ENCODE data around the gene ESPN.

ESPN gene

GRCh38 chr1:6471970-6472368 lies 47.4 kb downstream of the ESPN start:
- no peak for DNase-seq
- Mint-ChIP-seq H3K4me1 (peaks cover 9% of the 10 kb centered on the region), H3K27ac (no peak overlapping the region), H3K9me3 (no peaks in the 10 kb centered on the region), H3K4me3 (no peak overlapping the region), H3K27me3 (peaks cover 11% of the 10 kb centered on the region), H3K36me3 (no peaks in the 10 kb centered on the region)
- CTCF ChIA-PET, result interaction anchor here (0.7 to 2.6 kb wide), 6 partner anchors 8 to 34 kb away, joined by 3 to 9 read pairs (median 5); no protein-coding TSS in a partner anchor

- Mint-ChIP-seq H3K4me1 (peaks cover 8% of the 10 kb centered on the region), H3K36me3 (no peaks in the 10 kb centered on the region), H3K9me3 (no peaks in the 10 kb centered on the region)
Measured at GRCh38 chr1:6472391-6472790, 47.8 kb downstream of the ESPN start.

GRCh38 chr1:6473156-6473555 lies 48.6 kb downstream of the ESPN start:
- Mint-ChIP-seq H3K4me3 (no peak overlapping the region), H3K27me3 (peaks cover 23% of the 10 kb centered on the region), H3K27ac (no peak overlapping the region), H3K9me3 (no peaks in the 10 kb centered on the region), H3K4me1 (peaks cover 8% of the 10 kb centered on the region), H3K36me3 (no peaks in the 10 kb centered on the region)
- no peak for DNase-seq
- CTCF ChIA-PET, result interaction anchor here (1.9 to 2.6 kb wide), 2 partner anchors 13 to 27 kb away, joined by 8 to 9 read pairs; no protein-coding TSS in a partner anchor

More at GRCh38 chr1:6472391-6472790, 47.8 kb downstream of the ESPN start:
- Mint-ChIP-seq H3K27ac (no peak overlapping the region), H3K4me3 (no peak overlapping the region), H3K27me3 (peaks cover 15% of the 10 kb centered on the region)
- no peak for DNase-seq
- CTCF ChIA-PET, result interaction anchor here (0.7 to 2.6 kb wide), 6 partner anchors 8 to 35 kb away, joined by 3 to 9 read pairs (median 5); no protein-coding TSS in a partner anchor

- Mint-ChIP-seq H3K27ac (no peak overlapping the region), H3K27me3 (peaks cover 24% of the 10 kb centered on the region), H3K4me3 (no peak overlapping the region), H3K4me1 (peaks cover 8% of the 10 kb centered on the region), H3K36me3 (no peaks in the 10 kb centered on the region), H3K9me3 (no peaks in the 10 kb centered on the region)
- CTCF ChIA-PET, result interaction anchor here (2.6 kb wide), 1 partner anchor 28 kb away, joined by 8 read pairs; no protein-coding TSS in a partner anchor
- no peak for DNase-seq
Measured at GRCh38 chr1:6473974-6474814, 49.6 kb downstream of the ESPN start.

DNA sequence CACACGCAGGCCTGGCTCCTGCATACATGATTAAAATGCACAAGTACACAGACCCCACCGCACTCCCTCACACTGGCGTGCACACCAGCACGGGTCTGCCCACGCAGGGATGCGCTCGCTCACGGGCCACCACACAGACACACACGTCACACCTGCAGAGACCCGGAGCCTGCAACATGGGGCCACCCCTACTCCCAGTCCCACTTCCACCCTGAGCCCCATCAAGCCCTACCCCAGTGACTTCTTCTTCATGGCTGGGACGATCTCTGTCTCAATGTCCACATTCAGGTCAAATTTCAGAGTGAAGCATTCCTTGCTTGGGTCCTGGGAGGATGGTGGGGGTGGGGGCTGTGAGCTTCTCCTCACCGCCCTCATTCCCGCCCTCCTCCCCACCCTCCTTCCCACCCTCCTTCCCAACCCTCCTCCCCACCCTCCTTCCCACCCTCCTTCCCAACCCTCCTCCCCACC lies 50.3 kb downstream of the ESPN start:
- H3K4me1 Mint-ChIP-seq, result peaks cover 7% of the 10 kb centered on the region
- no peaks in the 10 kb centered on the region for H3K9me3 Mint-ChIP-seq
- H3K27ac Mint-ChIP-seq, result no peak overlapping the region
- H3K36me3 Mint-ChIP-seq, result no peaks in the 10 kb centered on the region
- no peak overlapping the region for H3K4me3 Mint-ChIP-seq
- peaks cover 24% of the 10 kb centered on the region for H3K27me3 Mint-ChIP-seq
- no peak for DNase-seq
- CTCF ChIA-PET, result no interaction called here

GRCh38 chr1:6475381-6476133 lies 51.0 kb downstream of the ESPN start:
- no peaks in the 10 kb centered on the region for H3K36me3 Mint-ChIP-seq
- no peak overlapping the region for H3K27ac Mint-ChIP-seq
- H3K4me1 Mint-ChIP-seq, result peaks cover 7% of the 10 kb centered on the region
- DNase-seq, result peak; percentile 85
- CTCF ChIA-PET, result interaction anchor here (0.6 kb wide), 1 partner anchor 763 kb away, joined by 3 read pairs; no protein-coding TSS in a partner anchor
- H3K9me3 Mint-ChIP-seq, result no peaks in the 10 kb centered on the region
- H3K27me3 Mint-ChIP-seq, result peaks cover 24% of the 10 kb centered on the region
- no peak overlapping the region for H3K4me3 Mint-ChIP-seq

DNA sequence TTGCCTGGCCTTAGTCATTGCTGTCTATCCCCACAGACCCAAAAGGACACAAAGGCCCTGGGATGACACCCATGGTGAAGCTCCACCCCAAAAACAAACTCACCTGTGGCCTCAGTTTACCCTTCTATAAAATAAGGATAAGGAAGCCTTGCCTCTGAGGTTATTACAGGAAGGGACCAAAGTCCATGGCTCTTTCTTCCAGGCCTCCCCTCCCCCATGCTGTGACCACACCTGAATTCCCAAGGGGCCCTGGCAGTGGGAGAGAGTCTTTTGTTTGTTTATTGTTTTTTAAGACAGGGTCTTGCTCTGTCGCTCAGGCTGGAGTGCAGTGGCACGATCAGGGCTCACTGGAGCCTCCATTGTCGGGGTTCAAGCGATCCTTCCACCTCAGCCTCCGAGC lies 51.9 kb downstream of the ESPN start:
- Mint-ChIP-seq H3K4me1 (peaks cover 7% of the 10 kb centered on the region), H3K36me3 (no peaks in the 10 kb centered on the region), H3K27me3 (peaks cover 30% of the 10 kb centered on the region), H3K9me3 (no peaks in the 10 kb centered on the region), H3K4me3 (no peak overlapping the region), H3K27ac (no peak overlapping the region)
- no peak for DNase-seq
- CTCF ChIA-PET, result interaction anchor here (0.8 to 1.5 kb wide), 6 partner anchors 9 to 53 kb away, joined by 3 to 5 read pairs (median 3); no protein-coding TSS in a partner anchor

GRCh38 chr1:6477039-6477820 lies 52.7 kb downstream of the ESPN start:
- H3K27me3 Mint-ChIP-seq, result peaks cover 38% of the 10 kb centered on the region
- CTCF ChIA-PET, result interaction anchor here (0.8 to 1.5 kb wide), 7 partner anchors 8 to 54 kb away, joined by 3 to 5 read pairs (median 3); no protein-coding TSS in a partner anchor
- H3K4me3 Mint-ChIP-seq, result no peak overlapping the region
- H3K36me3 Mint-ChIP-seq, result no peaks in the 10 kb centered on the region
- H3K9me3 Mint-ChIP-seq, result no peaks in the 10 kb centered on the region
- no peak overlapping the region for H3K27ac Mint-ChIP-seq
- H3K4me1 Mint-ChIP-seq, result peaks cover 5% of the 10 kb centered on the region
- no peak for DNase-seq

- no peaks in the 10 kb centered on the region for H3K36me3 Mint-ChIP-seq
- DNase-seq, result no peak
- no peaks in the 10 kb centered on the region for H3K9me3 Mint-ChIP-seq
- H3K4me3 Mint-ChIP-seq, result no peak overlapping the region
- CTCF ChIA-PET, result no interaction called here
- peaks cover 70% of the 10 kb centered on the region for H3K27me3 Mint-ChIP-seq
- no peak overlapping the region for H3K27ac Mint-ChIP-seq
- H3K4me1 Mint-ChIP-seq, result peaks cover 9% of the 10 kb centered on the region
Measured at GRCh38 chr1:6481820-6482219, 57.2 kb downstream of the ESPN start.

GRCh38 chr1:6483017-6483760 lies 58.6 kb downstream of the ESPN start:
- CTCF ChIA-PET, result no interaction called here
- Mint-ChIP-seq H3K36me3 (no peaks in the 10 kb centered on the region), H3K4me1 (peaks cover 9% of the 10 kb centered on the region), H3K4me3 (no peak overlapping the region), H3K27ac (no peak overlapping the region), H3K9me3 (no peaks in the 10 kb centered on the region), H3K27me3 (peaks cover 67% of the 10 kb centered on the region)
- no peak for DNase-seq

- H3K4me1 Mint-ChIP-seq, result peaks cover 9% of the 10 kb centered on the region
- H3K27ac Mint-ChIP-seq, result no peak overlapping the region
- DNase-seq, result no peak
- H3K36me3 Mint-ChIP-seq, result no peaks in the 10 kb centered on the region
- no peak overlapping the region for H3K4me3 Mint-ChIP-seq
- peaks cover 71% of the 10 kb centered on the region for H3K27me3 Mint-ChIP-seq
- CTCF ChIA-PET, result interaction anchor here (1.1 kb wide), 1 partner anchor 162 kb away, joined by 3 read pairs; no protein-coding TSS in a partner anchor
- H3K9me3 Mint-ChIP-seq, result no peaks in the 10 kb centered on the region
Measured at GRCh38 chr1:6483761-6484117, 59.2 kb downstream of the ESPN start.

- no peak overlapping the region for H3K4me3 Mint-ChIP-seq
- peaks cover 71% of the 10 kb centered on the region for H3K27me3 Mint-ChIP-seq
- no peak overlapping the region for H3K27ac Mint-ChIP-seq
Measured at GRCh38 chr1:6484826-6485167, 60.2 kb downstream of the ESPN start.

More at GRCh38 chr1:6484826-6485167, 60.2 kb downstream of the ESPN start:
- CTCF ChIA-PET, result interaction anchor here (0.6 to 4.4 kb wide), 4 partner anchors 36 to 162 kb away, joined by 3 to 43 read pairs (median 3); no protein-coding TSS in a partner anchor
- DNase-seq, result no peak
- Mint-ChIP-seq H3K4me1 (peaks cover 9% of the 10 kb centered on the region), H3K9me3 (no peaks in the 10 kb centered on the region), H3K36me3 (no peaks in the 10 kb centered on the region)

Data from activated naive CD4-positive, alpha-beta T cell treated with anti-CD3 and anti-CD28 coated beads, Interleukin-2, amount 10 ng/mL, durations not matched to agents 7 days and 5 days (primary cell).